T-helper 1 cell treated with Interleukin-12 subunit alpha and Interleukin-12 subunit beta and Interleukin-4 antibody, amounts not matched to agents 30 μg/mL and 1 μg/mL, for 36 hours (primary cell): ENCODE data around the gene MYH9.
"Not testable (repeated sequence)": the region's sequence is repeated elsewhere in the genome, so short reads cannot be mapped to it uniquely, and the experiment has no call there.

ENCODE experiments used
- H3K27ac Mint-ChIP-seq: one replicate; pipeline ENCODE4 v1.8.0; 2021; ENCODE audit warnings: mild to moderate bottlenecking, mixed read lengths
- H3K27me3 Mint-ChIP-seq: one replicate; pipeline ENCODE4 v1.8.0; 2021; ENCODE audit warnings: low read depth, mixed read lengths
- H3K36me3 Mint-ChIP-seq: one replicate; pipeline ENCODE4 v1.8.0; 2021; ENCODE audit warnings: low read depth, mixed read lengths
- H3K4me1 Mint-ChIP-seq: one replicate; pipeline ENCODE4 v1.8.0; 2021; ENCODE audit warnings: low read depth, mixed read lengths
- H3K4me3 Mint-ChIP-seq: one replicate; pipeline ENCODE4 v1.8.0; 2021; ENCODE audit warnings: mild to moderate bottlenecking, moderate library complexity, mixed read lengths
- H3K9me3 Mint-ChIP-seq: one replicate; pipeline ENCODE4 v1.8.0; 2021; ENCODE audit warnings: mixed read lengths

The MYH9 gene

GRCh38 chr22:36259615-36260300 lies 128.0 kb downstream of the MYH9 start:
- H3K4me3 Mint-ChIP-seq = no peak overlapping the region
- peaks cover 61% of the 10 kb centered on the region for H3K36me3 Mint-ChIP-seq

GRCh38 chr22:36258701-36259614 lies 128.8 kb downstream of the MYH9 start:
- H3K9me3 Mint-ChIP-seq = no peaks in the 10 kb centered on the region
- peaks cover 61% of the 10 kb centered on the region for H3K36me3 Mint-ChIP-seq
- H3K27me3 Mint-ChIP-seq = no peaks in the 10 kb centered on the region
- H3K4me3 Mint-ChIP-seq = peak overlapping the region; percentile 61
- peaks cover 54% of the 10 kb centered on the region for H3K4me1 Mint-ChIP-seq
- peak overlapping the region; percentile 89 for H3K27ac Mint-ChIP-seq

More at GRCh38 chr22:36259615-36260300, 128.0 kb downstream of the MYH9 start:
- Mint-ChIP-seq H3K9me3 (no peaks in the 10 kb centered on the region), H3K27ac (peak overlapping the region; percentile 55), H3K4me1 (peaks cover 48% of the 10 kb centered on the region), H3K27me3 (no peaks in the 10 kb centered on the region)

- Mint-ChIP-seq H3K4me1 (peaks cover 58% of the 10 kb centered on the region), H3K36me3 (peaks cover 61% of the 10 kb centered on the region), H3K27ac (peak overlapping the region; percentile 89), H3K4me3 (peak overlapping the region; percentile 61), H3K9me3 (no peaks in the 10 kb centered on the region), H3K27me3 (no peaks in the 10 kb centered on the region)
These were observed 129.7 kb downstream of the MYH9 start for GRCh38 chr22:36257948-36258670.

- no peaks in the 10 kb centered on the region for H3K9me3 Mint-ChIP-seq
- no peak overlapping the region for H3K4me3 Mint-ChIP-seq
- H3K27me3 Mint-ChIP-seq = no peaks in the 10 kb centered on the region
- H3K4me1 Mint-ChIP-seq = peaks cover 66% of the 10 kb centered on the region
- peaks cover 56% of the 10 kb centered on the region for H3K36me3 Mint-ChIP-seq
- peak overlapping the region; percentile 32 for H3K27ac Mint-ChIP-seq
These were observed 130.5 kb downstream of the MYH9 start for GRCh38 chr22:36257308-36257707.

GRCh38 chr22:36256478-36256877 lies 131.3 kb downstream of the MYH9 start:
- H3K27ac Mint-ChIP-seq = peak overlapping the region; percentile 32
- peaks cover 50% of the 10 kb centered on the region for H3K36me3 Mint-ChIP-seq
- H3K9me3 Mint-ChIP-seq = no peaks in the 10 kb centered on the region
- H3K4me1 Mint-ChIP-seq = peaks cover 66% of the 10 kb centered on the region
- H3K27me3 Mint-ChIP-seq = no peaks in the 10 kb centered on the region
- peak overlapping the region; percentile 63 for H3K4me3 Mint-ChIP-seq

- Mint-ChIP-seq H3K4me1 (peaks cover 64% of the 10 kb centered on the region), H3K27ac (peak overlapping the region; percentile 60)
- not testable (repeated sequence) for H3K9me3 Mint-ChIP-seq
These were observed 132.2 kb downstream of the MYH9 start for GRCh38 chr22:36255572-36255971.

GRCh38 chr22:36253523-36254490 lies 134.0 kb downstream of the MYH9 start:
- Mint-ChIP-seq H3K4me1 (peaks cover 53% of the 10 kb centered on the region), H3K9me3 (peaks cover 5% of the 10 kb centered on the region), H3K27me3 (no peaks in the 10 kb centered on the region), H3K27ac (peak overlapping the region; percentile 94), H3K36me3 (peaks cover 33% of the 10 kb centered on the region), H3K4me3 (peak overlapping the region; percentile 94)

More at GRCh38 chr22:36255572-36255971, 132.2 kb downstream of the MYH9 start:
- peaks cover 42% of the 10 kb centered on the region for H3K36me3 Mint-ChIP-seq
- H3K27me3 Mint-ChIP-seq = not testable (repeated sequence)
- H3K4me3 Mint-ChIP-seq = peak overlapping the region; percentile 69

GRCh38 chr22:36252754-36253522 lies 134.8 kb downstream of the MYH9 start, which contains the start of gene APOL1:
TSS of gene APOL1 (plus strand) at chr22:36253133. CDS start at chr22:36254956, 1,823 bp downstream.
- Mint-ChIP-seq H3K36me3 (peaks cover 24% of the 10 kb centered on the region), H3K27me3 (no peaks in the 10 kb centered on the region), H3K4me1 (peaks cover 45% of the 10 kb centered on the region), H3K4me3 (peak within 1 kb of the TSS; percentile 94), H3K27ac (peak within 1 kb of the TSS; percentile 94), H3K9me3 (peaks cover 10% of the 10 kb centered on the region)

- not testable (repeated sequence) for H3K27ac Mint-ChIP-seq, H3K9me3 Mint-ChIP-seq, H3K27me3 Mint-ChIP-seq
- H3K36me3 Mint-ChIP-seq = peaks cover 21% of the 10 kb centered on the region
- peaks cover 41% of the 10 kb centered on the region for H3K4me1 Mint-ChIP-seq
- peak overlapping the region; percentile 94 for H3K4me3 Mint-ChIP-seq
These were observed 135.7 kb downstream of the MYH9 start for GRCh38 chr22:36251979-36252608.

GRCh38 chr22:36250292-36250960 lies 137.3 kb downstream of the MYH9 start:
- H3K4me1 Mint-ChIP-seq = peaks cover 28% of the 10 kb centered on the region
- peaks cover 13% of the 10 kb centered on the region for H3K36me3 Mint-ChIP-seq
- H3K27me3 Mint-ChIP-seq, H3K4me3 Mint-ChIP-seq, H3K9me3 Mint-ChIP-seq, H3K27ac Mint-ChIP-seq: not testable (repeated sequence)

- no peak overlapping the region for H3K4me3 Mint-ChIP-seq
- peaks cover 10% of the 10 kb centered on the region for H3K9me3 Mint-ChIP-seq
- no peaks in the 10 kb centered on the region for H3K27me3 Mint-ChIP-seq
- no peak overlapping the region for H3K27ac Mint-ChIP-seq
- peaks cover 9% of the 10 kb centered on the region for H3K36me3 Mint-ChIP-seq
- peaks cover 18% of the 10 kb centered on the region for H3K4me1 Mint-ChIP-seq
These were observed 138.6 kb downstream of the MYH9 start for GRCh38 chr22:36249160-36249559.

- H3K36me3 Mint-ChIP-seq = peaks cover 2% of the 10 kb centered on the region
- no peak overlapping the region for H3K27ac Mint-ChIP-seq
- H3K4me3 Mint-ChIP-seq = no peak overlapping the region
- H3K9me3 Mint-ChIP-seq = peaks cover 15% of the 10 kb centered on the region
- peaks cover 6% of the 10 kb centered on the region for H3K4me1 Mint-ChIP-seq
- peaks cover under 1% of the 10 kb centered on the region for H3K27me3 Mint-ChIP-seq
These were observed 139.8 kb downstream of the MYH9 start for GRCh38 chr22:36247955-36248354.
